Measurements from ENCODE around the gene ATXN7L3B. TPM values are rescaled to one million over a fixed set of nuclear protein-coding genes. Genes with fewer than 3 reads are reported as not detected.
A peak's percentile ranks its signal among the peaks of the same experiment; 100 is the strongest.

ATXN7L3B gene
- total RNA-seq, 1 donor from 2014 or later: 83.4 TPM

- Mint-ChIP-seq H3K27me3 (ENCODE audit: unreplicated experiment) (no peaks in the 10 kb centered on the region), H3K9me3 (ENCODE audit: unreplicated experiment) (no peaks in the 10 kb centered on the region), H3K4me1 (ENCODE audit: low read depth, unreplicated experiment) (no peaks in the 10 kb centered on the region), H3K4me3 (ENCODE audit: unreplicated experiment) (no peak overlapping the region), H3K36me3 (ENCODE audit: unreplicated experiment) (no peaks in the 10 kb centered on the region), H3K27ac (ENCODE audit: unreplicated experiment) (no peak overlapping the region)
- DNase-seq: no peak
- no peak for TF ChIP-seq CTCF (IDR thresholded peaks at IDR 0.05; ENCODE audit: partially characterized antibody, unreplicated experiment)
Observed at GRCh38 chr12:74526535-74526934, 11.1 kb upstream of the ATXN7L3B start.

DNA sequence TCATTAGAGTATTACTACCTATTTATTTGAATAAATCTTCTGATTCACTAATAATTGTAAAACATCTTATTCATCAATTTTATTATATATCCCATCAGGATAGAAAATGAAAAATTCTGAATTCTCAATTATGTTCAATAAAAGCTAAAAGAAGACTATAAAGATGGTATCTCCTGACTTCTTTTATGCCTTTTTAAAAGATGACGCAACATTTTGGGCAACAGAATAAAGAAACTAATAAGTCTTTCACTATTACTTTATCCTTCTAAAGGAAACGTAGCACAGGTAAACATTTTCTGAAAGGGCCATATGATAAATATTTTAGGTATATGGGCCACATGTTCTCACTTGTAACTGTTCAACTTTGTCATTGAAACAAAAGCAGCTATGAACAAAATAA, 10.1 kb upstream of the ATXN7L3B start:
- no peak overlapping the region for H3K27ac Mint-ChIP-seq (ENCODE audit: unreplicated experiment)
- DNase-seq: no peak
- TF ChIP-seq CTCF (IDR thresholded peaks at IDR 0.05; ENCODE audit: partially characterized antibody, unreplicated experiment): no peak
- no peaks in the 10 kb centered on the region for H3K4me1 Mint-ChIP-seq (ENCODE audit: low read depth, unreplicated experiment)
- no peaks in the 10 kb centered on the region for H3K27me3 Mint-ChIP-seq (ENCODE audit: unreplicated experiment)
- H3K9me3 Mint-ChIP-seq (ENCODE audit: unreplicated experiment): no peaks in the 10 kb centered on the region
- H3K4me3 Mint-ChIP-seq (ENCODE audit: unreplicated experiment): no peak overlapping the region
- no peaks in the 10 kb centered on the region for H3K36me3 Mint-ChIP-seq (ENCODE audit: unreplicated experiment)

GRCh38 chr12:74530676-74531075, 7.0 kb upstream of the ATXN7L3B start:
- Mint-ChIP-seq H3K27ac (ENCODE audit: unreplicated experiment) (no peak overlapping the region), H3K36me3 (ENCODE audit: unreplicated experiment) (no peaks in the 10 kb centered on the region), H3K4me1 (ENCODE audit: low read depth, unreplicated experiment) (no peaks in the 10 kb centered on the region), H3K9me3 (ENCODE audit: unreplicated experiment) (no peaks in the 10 kb centered on the region), H3K27me3 (ENCODE audit: unreplicated experiment) (no peaks in the 10 kb centered on the region), H3K4me3 (ENCODE audit: unreplicated experiment) (no peak overlapping the region)
- no peak for TF ChIP-seq CTCF (IDR thresholded peaks at IDR 0.05; ENCODE audit: partially characterized antibody, unreplicated experiment)
- no peak for DNase-seq

GRCh38 chr12:74535536-74535935, 2.1 kb upstream of the ATXN7L3B start:
- TF ChIP-seq CTCF (IDR thresholded peaks at IDR 0.05; ENCODE audit: partially characterized antibody, unreplicated experiment): no peak
- Mint-ChIP-seq H3K4me3 (ENCODE audit: unreplicated experiment) (no peak overlapping the region), H3K27me3 (ENCODE audit: unreplicated experiment) (peaks cover 7% of the 10 kb centered on the region), H3K36me3 (ENCODE audit: unreplicated experiment) (no peaks in the 10 kb centered on the region), H3K27ac (ENCODE audit: unreplicated experiment) (no peak overlapping the region), H3K9me3 (ENCODE audit: unreplicated experiment) (peaks cover 9% of the 10 kb centered on the region), H3K4me1 (ENCODE audit: low read depth, unreplicated experiment) (peaks cover 15% of the 10 kb centered on the region)
- no peak for DNase-seq

DNA sequence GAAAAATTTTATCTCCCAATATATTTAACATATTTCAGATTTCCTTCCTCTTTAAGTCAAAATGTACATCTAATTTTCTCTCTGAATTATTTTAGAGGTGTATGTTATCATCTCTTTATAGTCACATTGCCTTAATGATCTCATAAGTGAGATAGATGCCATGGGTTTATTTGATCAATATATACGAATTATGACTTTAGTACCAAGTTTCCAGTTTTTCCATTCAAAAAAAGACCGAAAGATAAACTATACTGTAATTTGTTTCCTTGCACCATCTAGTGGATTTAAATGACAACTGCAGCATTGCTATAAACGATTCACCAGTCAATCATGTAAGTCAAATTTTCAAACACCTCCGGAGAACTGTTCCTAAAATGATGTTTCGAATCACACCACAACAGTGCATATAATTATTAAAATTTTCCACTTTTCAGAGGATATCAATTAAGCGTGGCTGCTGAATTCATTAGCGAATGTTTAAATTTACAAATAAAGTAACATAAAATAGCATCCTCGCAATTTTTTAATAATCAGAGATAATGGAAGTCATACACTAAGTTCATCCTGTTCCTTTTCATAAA, 419 bp upstream of the ATXN7L3B start:
- Mint-ChIP-seq H3K27me3 (ENCODE audit: unreplicated experiment) (peaks cover 7% of the 10 kb centered on the region), H3K4me1 (ENCODE audit: low read depth, unreplicated experiment) (peaks cover 27% of the 10 kb centered on the region), H3K9me3 (ENCODE audit: unreplicated experiment) (peaks cover 9% of the 10 kb centered on the region), H3K36me3 (ENCODE audit: unreplicated experiment) (no peaks in the 10 kb centered on the region), H3K27ac (ENCODE audit: unreplicated experiment) (peak overlapping the region; percentile 97), H3K4me3 (ENCODE audit: unreplicated experiment) (peak overlapping the region; percentile 97)
- TF ChIP-seq CTCF (IDR thresholded peaks at IDR 0.05; ENCODE audit: partially characterized antibody, unreplicated experiment): peak; percentile 65
- DNase-seq: no peak

All from glutamatergic neuron (in vitro differentiated cells).